GM19351 (cell line): Measurements from ENCODE around the gene KCNA5.

ENCODE experiments used
- ATAC-seq: cut with Tn5 transposase; IDR thresholded peaks from one replicate; pipeline ENCODE4 v1.9.1; 2021; ENCODE audit warnings: mild to moderate bottlenecking, moderate library complexity; ENCODE audit not compliant: unreplicated experiment

KCNA5 gene

DNA sequence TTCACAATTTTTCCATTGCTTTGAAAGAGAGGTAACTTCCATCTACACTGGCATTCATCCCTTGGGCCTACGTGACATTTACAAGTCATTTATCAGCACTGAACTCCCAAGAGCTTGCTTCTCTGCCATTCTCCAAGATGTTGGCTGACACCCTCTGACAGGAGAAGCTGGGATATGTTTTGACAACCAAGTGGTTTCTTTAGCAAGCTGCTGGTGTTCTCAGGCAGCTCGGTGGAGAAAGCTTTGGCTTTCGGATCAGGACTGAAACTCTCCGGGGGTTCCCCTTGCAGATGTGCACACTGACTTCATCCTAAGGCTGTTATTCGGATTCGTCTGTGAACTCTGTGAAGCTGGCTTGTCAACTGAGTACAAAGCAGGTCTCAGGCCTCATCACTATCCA, 15.7 kb downstream of the KCNA5 start:
- ATAC-seq: no peak

DNA sequence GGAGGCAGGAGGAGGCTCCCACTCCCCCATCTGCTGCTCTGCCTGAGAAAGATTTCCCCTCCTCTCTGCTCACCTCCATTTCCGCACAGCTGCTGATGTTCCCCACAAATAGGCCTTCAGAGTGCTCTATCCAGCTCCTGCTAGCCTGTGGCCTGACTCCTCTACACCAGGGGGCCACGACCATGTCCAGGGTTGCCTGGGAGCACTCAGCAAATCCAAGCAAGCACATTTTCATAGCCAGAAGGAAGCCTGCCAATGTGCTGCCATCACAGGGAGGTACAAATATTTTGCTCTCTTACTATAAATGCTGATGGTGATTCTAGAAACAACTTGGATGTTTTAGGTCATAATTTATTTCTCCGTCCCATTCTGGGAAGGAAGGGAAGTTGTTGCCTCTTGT, 17.3 kb downstream of the KCNA5 start:
- no peak for ATAC-seq

- ATAC-seq: no peak
Observed at GRCh38 chr12:5063149-5063548, 19.5 kb downstream of the KCNA5 start.

- ATAC-seq: no peak
Observed at GRCh38 chr12:5064913-5065490, 21.3 kb downstream of the KCNA5 start.

DNA sequence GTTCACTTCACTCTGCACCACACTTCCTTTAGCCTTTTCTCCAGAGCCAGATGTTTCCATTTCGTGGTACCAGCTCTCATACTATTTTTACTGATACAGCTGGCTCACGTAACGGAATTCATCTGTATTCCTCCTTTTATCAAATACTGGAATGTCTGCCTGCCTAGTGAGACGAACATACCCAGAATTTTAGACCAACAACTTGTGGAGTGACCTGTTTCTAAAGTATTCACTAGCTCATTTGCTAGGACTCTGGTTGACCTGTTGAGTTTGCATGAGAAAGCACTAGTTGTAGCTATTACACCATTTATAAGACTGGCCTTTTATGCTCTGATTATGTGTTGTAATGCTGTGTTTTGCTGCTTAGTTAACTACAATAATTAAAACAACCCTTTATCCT, 22.6 kb downstream of the KCNA5 start:
- no peak for ATAC-seq

- ATAC-seq: no peak
Observed at GRCh38 chr12:5068126-5068525, 24.4 kb downstream of the KCNA5 start.

GRCh38 chr12:5068619-5069018, 24.9 kb downstream of the KCNA5 start:
- ATAC-seq: no peak

GRCh38 chr12:5070090-5070489, 26.4 kb downstream of the KCNA5 start:
- no peak for ATAC-seq

DNA sequence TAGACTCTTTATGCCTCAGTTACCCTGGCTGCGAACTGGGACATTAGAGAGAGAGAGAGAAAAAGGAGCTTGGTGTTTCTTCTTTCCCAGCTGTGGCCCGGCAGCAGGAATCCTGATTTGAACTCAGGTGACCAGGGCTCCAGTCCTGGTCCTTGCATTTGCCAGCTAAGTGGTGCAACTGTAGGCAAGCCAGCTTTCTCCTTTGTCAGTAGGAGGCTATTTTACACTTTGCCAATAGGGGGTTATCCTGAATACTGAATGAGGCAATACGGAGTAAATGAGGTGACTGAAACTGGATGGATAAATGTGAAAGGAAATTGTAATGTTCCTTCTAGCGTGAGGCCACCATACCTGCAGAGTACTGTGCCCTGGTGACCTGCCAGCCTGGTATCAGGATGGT, 27.8 kb downstream of the KCNA5 start:
- no peak for ATAC-seq

DNA sequence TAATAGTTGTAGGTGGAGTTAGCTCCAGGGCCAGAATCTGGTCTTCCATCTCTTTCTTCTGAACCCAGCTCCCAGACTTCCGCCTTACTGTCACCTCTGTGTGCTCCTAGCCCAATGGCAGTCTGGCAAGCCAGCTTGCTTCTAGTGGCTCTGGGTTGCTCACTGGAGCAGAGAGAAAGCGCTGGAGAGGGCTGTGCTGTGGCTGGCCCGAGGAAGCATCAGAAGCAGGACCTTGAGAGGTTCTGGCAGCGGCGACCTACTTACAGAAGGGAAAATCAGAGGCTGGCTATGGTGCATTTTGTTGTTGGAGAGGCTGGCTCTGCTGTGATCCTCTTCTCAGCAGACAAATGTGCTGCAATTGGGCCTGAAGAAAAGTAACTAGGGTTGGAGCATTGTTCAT, 28.6 kb downstream of the KCNA5 start:
- ATAC-seq: no peak

GRCh38 chr12:5073054-5073453, 29.4 kb downstream of the KCNA5 start:
- ATAC-seq: no peak

DNA sequence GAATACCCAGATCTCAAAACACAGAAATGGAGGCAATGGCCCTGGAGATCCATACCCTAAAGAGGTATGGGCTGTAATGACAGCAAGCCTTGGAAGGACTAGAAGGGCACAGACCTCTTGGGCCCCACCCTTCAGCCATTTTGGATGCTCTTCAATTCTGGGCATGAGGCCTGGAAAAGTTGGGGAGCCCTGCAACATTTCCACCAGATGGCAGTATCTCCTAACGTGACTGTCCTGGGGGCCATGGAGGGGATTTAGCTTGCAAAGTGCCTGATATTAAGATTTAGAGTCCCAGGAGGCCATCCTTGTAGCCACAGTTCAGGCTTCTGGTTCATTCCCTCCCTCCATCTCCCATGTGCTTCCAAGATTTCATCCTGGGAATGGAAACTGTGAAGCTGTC, 30.2 kb downstream of the KCNA5 start:
- no peak for ATAC-seq

GRCh38 chr12:5076761-5077160, 33.1 kb downstream of the KCNA5 start:
- no peak for ATAC-seq

DNA sequence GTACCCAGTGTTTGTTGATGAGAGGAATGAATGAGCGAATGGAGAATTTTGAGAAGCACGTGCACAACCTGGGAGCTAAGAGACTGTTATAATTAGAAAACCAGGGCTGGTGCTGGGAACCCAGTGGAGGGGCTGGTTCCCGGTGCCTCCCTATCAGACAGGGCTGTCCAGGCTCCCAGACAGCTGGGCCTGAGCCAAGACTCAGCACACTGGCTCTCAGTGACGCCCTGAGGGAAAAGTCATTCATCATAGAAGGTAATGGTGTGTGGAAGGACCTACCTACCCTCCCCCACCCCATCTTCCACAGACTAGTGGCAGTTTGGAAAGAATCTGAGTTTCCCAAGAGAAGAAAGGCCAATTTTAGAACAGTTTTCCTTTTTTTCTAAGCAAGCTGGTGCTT, 34.7 kb downstream of the KCNA5 start:
- no peak for ATAC-seq

- ATAC-seq: no peak
Observed at GRCh38 chr12:5081016-5081415, 37.3 kb downstream of the KCNA5 start.

GRCh38 chr12:5083955-5084849, 40.5 kb downstream of the KCNA5 start:
- ATAC-seq: no peak

- ATAC-seq: no peak
Observed at GRCh38 chr12:5085896-5086295, 42.2 kb downstream of the KCNA5 start.

DNA sequence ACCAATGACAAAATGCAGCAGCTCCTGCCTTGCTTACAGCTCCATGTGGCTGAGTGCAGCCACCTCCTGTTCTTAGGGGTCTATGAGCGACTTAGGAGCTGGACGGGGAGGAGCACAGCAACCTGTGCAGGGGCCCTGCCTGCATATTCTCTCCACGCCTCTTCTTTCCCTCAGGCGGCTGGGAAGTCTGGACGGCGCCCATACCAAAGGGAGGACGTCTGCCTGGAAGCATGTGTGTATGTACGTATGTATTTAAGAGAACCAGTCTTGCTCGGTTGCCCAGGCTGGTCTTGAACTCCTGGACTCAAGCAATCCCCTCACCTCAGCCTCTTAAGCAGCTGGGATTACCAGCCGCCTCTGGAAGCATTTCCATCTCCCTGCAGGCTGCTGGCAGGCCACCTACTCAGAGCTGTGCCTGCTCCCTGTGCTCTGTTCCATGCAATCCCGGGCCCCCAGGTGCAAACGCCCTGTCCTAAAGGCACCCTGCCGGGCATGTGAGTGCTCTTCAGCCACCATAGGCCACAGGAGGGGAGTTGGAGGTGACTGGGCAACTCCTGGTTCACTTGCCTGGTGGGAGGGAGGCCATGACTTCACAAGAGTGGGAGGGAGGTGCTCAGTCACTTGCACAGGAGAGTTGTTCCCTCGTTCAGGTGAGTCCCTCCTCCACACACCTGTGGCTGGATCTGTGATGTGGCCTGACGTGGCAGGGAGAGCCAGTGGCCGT, 44.3 kb downstream of the KCNA5 start:
- no peak for ATAC-seq

DNA sequence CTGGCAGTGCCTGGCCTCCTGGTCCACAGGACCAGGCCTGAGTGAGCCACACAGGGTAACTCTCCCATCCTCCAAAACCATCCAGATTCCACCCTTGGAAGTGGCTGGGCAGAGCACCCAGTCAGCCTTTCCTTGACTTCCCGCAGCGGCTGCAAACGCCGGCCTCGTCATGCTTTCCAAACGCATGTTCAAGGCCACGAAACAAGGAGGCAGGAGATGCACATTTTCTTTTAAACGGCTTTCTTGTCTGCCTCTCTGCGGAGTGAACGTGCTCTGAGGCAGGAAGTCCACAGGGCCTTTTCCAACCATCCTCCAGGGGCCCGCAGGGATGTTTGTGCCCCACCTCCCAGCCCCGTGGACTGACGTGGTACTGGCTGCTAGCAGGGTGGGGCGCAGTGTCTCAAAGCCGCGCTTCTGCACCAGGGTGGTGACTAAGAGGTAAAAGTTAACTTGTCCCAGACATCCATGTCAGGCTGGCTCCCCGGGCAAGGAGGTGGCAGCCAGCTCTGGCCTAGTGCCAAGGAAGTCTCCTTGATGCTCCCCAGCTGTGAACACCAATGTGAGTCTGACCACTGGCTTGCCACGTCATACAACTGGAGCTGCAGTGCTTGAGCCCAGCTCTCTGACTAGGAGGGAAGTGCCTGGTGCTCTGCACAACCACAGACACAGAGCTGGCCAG, 45.0 kb downstream of the KCNA5 start:
- no peak for ATAC-seq

DNA sequence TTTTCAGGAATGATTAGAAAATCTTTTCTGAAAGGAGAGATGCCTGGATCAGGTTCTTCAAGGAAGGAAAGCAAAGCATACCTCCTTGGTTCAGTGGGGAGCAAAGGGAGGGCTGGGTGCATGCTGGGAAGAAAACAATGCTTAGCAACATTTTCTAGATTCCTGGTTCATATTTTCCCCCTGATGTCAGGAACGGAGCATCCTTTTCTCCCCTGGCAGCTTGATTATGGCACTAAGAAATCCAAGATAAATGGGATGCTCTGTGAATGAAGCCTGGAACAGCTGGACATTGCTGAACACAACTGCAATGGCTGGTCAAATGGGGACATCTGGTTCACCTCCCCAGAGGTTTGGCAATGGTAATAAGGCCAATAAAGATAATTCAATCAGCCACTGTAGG, 50.9 kb downstream of the KCNA5 start:
- ATAC-seq: no peak

- ATAC-seq: no peak
Observed at GRCh38 chr12:5094986-5095385, 51.3 kb downstream of the KCNA5 start.
